ENCODE measurements around the gene HP. TPM values are rescaled to one million over a fixed set of nuclear protein-coding genes. Genes with fewer than 3 reads are reported as not detected.

HP gene
- total and polyA plus RNA-seq, 10 of the 15 experiments (the other 5 are each of a cell fraction or from before 2014, with no cell fraction given) = 10.8 TPM; not detected in 9

DNA sequence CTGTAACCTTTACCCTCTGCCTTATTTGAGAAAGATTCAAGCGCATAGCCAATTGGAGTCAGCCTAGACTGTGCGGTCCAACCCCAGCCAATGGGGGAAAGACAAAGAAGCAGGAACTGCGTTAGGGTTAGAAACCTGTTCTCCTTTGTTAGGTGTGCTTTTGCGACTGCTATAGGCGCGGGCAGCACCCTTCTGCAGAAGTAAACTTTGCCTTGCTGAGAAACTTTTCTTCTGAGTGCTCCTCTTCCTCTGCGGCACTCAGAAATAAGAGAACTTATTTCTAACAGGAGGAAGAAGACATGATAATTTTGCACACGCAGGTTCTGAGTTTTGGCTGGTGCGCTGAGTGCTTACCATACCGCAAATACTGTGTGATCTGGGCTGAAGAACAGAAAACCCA lies 30.1 kb downstream of the HP start:
- Histone ChIP-seq H3K4me2 (ENCODE audit: control insufficient read depth, insufficient read depth) (no peak overlapping the region), H3K4me1 (ENCODE audit: control insufficient read depth, insufficient read depth, low read length) (no peaks in the 10 kb centered on the region), H3K4me3 (no peak overlapping the region), H3K79me2 (ENCODE audit: control insufficient read depth, insufficient read depth, low read length) (no peaks in the 10 kb centered on the region), H3K27me3 (replicated peaks in 1 of 2; ENCODE audit: control insufficient read depth in 2 of 2, insufficient read depth in 2 of 2, low read length in 1 of 2) (no peaks in the 10 kb centered on the region), H3K9me3 (replicated peaks; ENCODE audit: control insufficient read depth, insufficient read depth, low read length) (peaks cover 3% of the 10 kb centered on the region; the same call in 1 of the 3 replicates), H3K9ac (ENCODE audit: control insufficient read depth, insufficient read depth, low read length) (no peak overlapping the region), H3K27ac (ENCODE audit: control insufficient read depth, insufficient read depth) (no peak overlapping the region), H4K20me1 (ENCODE audit: control insufficient read depth, insufficient read depth) (no peaks in the 10 kb centered on the region), H2AFZ (ENCODE audit: control insufficient read depth, low read depth, low read length) (no peak overlapping the region), H3K36me3 (ENCODE audit: control insufficient read depth in 2 of 2, insufficient read depth in 2 of 2, low read length in 1 of 2) (peaks cover 4 to 16% of the 10 kb centered on the region in 2 experiments; a peak in 2 of 4 replicates)
- BruUV-seq (replicated peaks) = no TSS peak
- in situ Hi-C loops (cut with MboI) (no loop called here), intact Hi-C loops (cut with micrococcal nuclease; ENCODE audit: unreplicated experiment) (no loop called here)
- SMC1A ChIA-PET (ENCODE audit: uncharacterized antibody, unreplicated experiment) = interaction anchor here (1.2 to 1.5 kb wide), 2 partner anchors 7 to 15 kb away, joined by 3 read pairs; no protein-coding TSS in a partner anchor
- TF ChIP-seq YBX1 (IDR thresholded peaks at IDR 0.05) = no peak
- TF ChIP-seq, protein P1, sequence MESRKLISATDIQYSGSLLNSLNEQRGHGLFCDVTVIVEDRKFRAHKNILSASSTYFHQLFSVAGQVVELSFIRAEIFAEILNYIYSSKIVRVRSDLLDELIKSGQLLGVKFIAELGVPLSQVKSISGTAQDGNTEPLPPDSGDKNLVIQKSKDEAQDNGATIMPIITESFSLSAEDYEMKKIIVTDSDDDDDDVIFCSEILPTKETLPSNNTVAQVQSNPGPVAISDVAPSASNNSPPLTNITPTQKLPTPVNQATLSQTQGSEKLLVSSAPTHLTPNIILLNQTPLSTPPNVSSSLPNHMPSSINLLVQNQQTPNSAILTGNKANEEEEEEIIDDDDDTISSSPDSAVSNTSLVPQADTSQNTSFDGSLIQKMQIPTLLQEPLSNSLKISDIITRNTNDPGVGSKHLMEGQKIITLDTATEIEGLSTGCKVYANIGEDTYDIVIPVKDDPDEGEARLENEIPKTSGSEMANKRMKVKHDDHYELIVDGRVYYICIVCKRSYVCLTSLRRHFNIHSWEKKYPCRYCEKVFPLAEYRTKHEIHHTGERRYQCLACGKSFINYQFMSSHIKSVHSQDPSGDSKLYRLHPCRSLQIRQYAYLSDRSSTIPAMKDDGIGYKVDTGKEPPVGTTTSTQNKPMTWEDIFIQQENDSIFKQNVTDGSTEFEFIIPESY (IDR thresholded peaks at IDR 0.05) = no peak
- TF ChIP-seq, protein P2, sequence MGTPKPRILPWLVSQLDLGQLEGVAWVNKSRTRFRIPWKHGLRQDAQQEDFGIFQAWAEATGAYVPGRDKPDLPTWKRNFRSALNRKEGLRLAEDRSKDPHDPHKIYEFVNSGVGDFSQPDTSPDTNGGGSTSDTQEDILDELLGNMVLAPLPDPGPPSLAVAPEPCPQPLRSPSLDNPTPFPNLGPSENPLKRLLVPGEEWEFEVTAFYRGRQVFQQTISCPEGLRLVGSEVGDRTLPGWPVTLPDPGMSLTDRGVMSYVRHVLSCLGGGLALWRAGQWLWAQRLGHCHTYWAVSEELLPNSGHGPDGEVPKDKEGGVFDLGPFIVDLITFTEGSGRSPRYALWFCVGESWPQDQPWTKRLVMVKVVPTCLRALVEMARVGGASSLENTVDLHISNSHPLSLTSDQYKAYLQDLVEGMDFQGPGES (IDR thresholded peaks at IDR 0.05) = no peak
- TF ChIP-seq CBX5 (IDR thresholded peaks at IDR 0.05; ENCODE audit: low read depth) = 0 out of 2 replicates have a peak, but pooled peaks have one; percentile 60
- TF ChIP-seq NR2C1 (IDR thresholded peaks at IDR 0.05) = no peak
- no peak for TF ChIP-seq SUZ12 (IDR thresholded peaks at IDR 0.05; ENCODE audit: unreplicated experiment)
- TF ChIP-seq ZNF24 (IDR thresholded peaks at IDR 0.05) = no peak
- ATAC-seq (no peak), DNase-seq (ENCODE audit: low read depth, low spot score) (no peak), FAIRE-seq (no peak)
- POLR2A ChIA-PET = no interaction called here
- CTCF ChIA-PET = no interaction called here
- 98% methylated on average over 10 of the region's 10 CpGs for WGBS (ENCODE audit: insufficient coverage, insufficient replicate concordance, low lambda C conversion rate, missing lambda C conversion rate)
- RAD21 ChIA-PET (ENCODE audit: unreplicated experiment) = no interaction called here

All from GM12878 (cell line).